B cell (primary cell): ENCODE measurements around the gene MICU2. TPM values are rescaled to one million over a fixed set of nuclear protein-coding genes. Genes with fewer than 3 reads are reported as not detected.

Experiments used
- ATAC-seq: fragments of 200-7000 bp; cut with Tn5 transposase; one replicate; pipeline ENCODE4 v1.10.0; 2021; ENCODE audit warnings: low read depth, mild to moderate bottlenecking, moderate number of reproducible peaks, moderate library complexity
- CTCF ChIA-PET: fragments of 350-600 bp; sonication (Branson Sonifier 250); formaldehyde crosslinking; loops from one replicate; lab custom pipeline; 2021; ENCODE audit warnings: antibody characterized with exemption, inconsistent platforms; lab: Charles Lee
- POLR2A ChIA-PET: fragments of 350-600 bp; sonication (Branson Sonifier 250); formaldehyde crosslinking; loops from one replicate; lab custom pipeline; 2021; ENCODE audit warnings: antibody characterized with exemption; lab: Charles Lee
- DNase-seq: peaks from one replicate; pipeline ENCODE4 v3.0.0; 2013
- H2AFZ ChIP-seq: 2 replicates; pipeline ENCODE4 v1.6.1; 2012; ENCODE audit warnings: mild to moderate bottlenecking, low read depth, low read length; ENCODE audit not compliant: insufficient read depth, poor library complexity, severe bottlenecking
- H3K27ac ChIP-seq, 2 donors: 1 replicate in 1 of 2; 2 replicates in 1 of 2; pipeline ENCODE4 v1.5.1; 2012 to 2013; ENCODE audit warnings: low read length in 2 of 2, mild to moderate bottlenecking in 2 of 2, moderate library complexity in 1 of 2
- H3K27me3 ChIP-seq, 4 experiments: fragments of 200-600 bp in 1 of 4; sonication (generic) in 1 of 4; replicated peaks in 1 of 4; 1 replicate in 2 of 4; 2 replicates in 2 of 4; pipeline versions ENCODE4 v1.6.1 to v1.7.0; 2013 to 2016; ENCODE audit warnings: low read length in 3 of 4, mild to moderate bottlenecking in 2 of 4, mixed read lengths in 1 of 4, moderate library complexity in 1 of 4; ENCODE audit not compliant: insufficient read depth in 4 of 4, control insufficient read depth in 3 of 4; ENCODE audit errors: control extremely low read depth in 1 of 4
- H3K36me3 ChIP-seq, 2 experiments: replicated peaks in 1 of 2; 1 replicate in 1 of 2; 2 replicates in 1 of 2; pipeline versions ENCODE4 v1.6.1 to v1.7.1; 2013; ENCODE audit warnings: low read length in 1 of 2; ENCODE audit not compliant: insufficient read depth in 2 of 2, control insufficient read depth in 1 of 2; ENCODE audit errors: control extremely low read depth in 1 of 2, extremely low read depth in 1 of 2
- H3K4me1 ChIP-seq, 2 donors: fragments of 200-600 bp in 1 of 2; sonication (generic) in 1 of 2; 1 replicate in 1 of 2; 2 replicates in 1 of 2; pipeline versions ENCODE4 v1.5.1 to v1.6.1; 2013 to 2017; ENCODE audit warnings: low read length in 2 of 2; ENCODE audit not compliant: control insufficient read depth in 2 of 2, insufficient read depth in 2 of 2
- H3K4me2 ChIP-seq: replicated peaks from 2 replicates; pipeline ENCODE3; 2012; ENCODE audit warnings: mild to moderate bottlenecking, low read depth, low read length; ENCODE audit not compliant: poor library complexity, severe bottlenecking
- H3K4me3 ChIP-seq, 5 experiments: fragments of 200-600 bp in 1 of 5; sonication (generic) in 1 of 5; 1 replicate in 3 of 5; 2 replicates in 2 of 5; pipeline versions ENCODE4 v1.5.1 to v1.7.0; 2011 to 2016; ENCODE audit warnings: low read length in 4 of 5, mild to moderate bottlenecking in 4 of 5, low read depth in 2 of 5, control low read depth in 1 of 5, moderate library complexity in 1 of 5; ENCODE audit not compliant: insufficient read depth in 1 of 5; ENCODE audit errors: control extremely low read depth in 1 of 5, extremely low read depth in 1 of 5
- H3K79me2 ChIP-seq: fragments of 200-600 bp; sonication (generic); one replicate; pipeline ENCODE4 v1.6.0; 2016; ENCODE audit warnings: low read length; ENCODE audit not compliant: control insufficient read depth, insufficient read depth
- H3K9ac ChIP-seq: fragments of 200-600 bp; sonication (generic); 2 replicates; pipeline ENCODE4 v1.6.1; 2017; ENCODE audit warnings: mild to moderate bottlenecking, low read length, moderate library complexity
- H3K9me3 ChIP-seq, 3 donors: one replicate each; pipeline versions ENCODE4 v1.6.1 to v1.7.1; 2013; ENCODE audit warnings: low read length in 2 of 3; ENCODE audit not compliant: control insufficient read depth in 2 of 3, insufficient read depth in 1 of 3; ENCODE audit errors: control extremely low read depth in 1 of 3
- H4K20me1 ChIP-seq: 2 replicates; pipeline ENCODE4 v1.6.0; 2012; ENCODE audit warnings: mild to moderate bottlenecking, low read length; ENCODE audit not compliant: insufficient read depth, control insufficient read depth, poor library complexity, severe bottlenecking
- H3K27ac Mint-ChIP-seq: one replicate; pipeline ENCODE4 v1.8.0; 2021; ENCODE audit warnings: mixed read lengths
- H3K27me3 Mint-ChIP-seq: one replicate; pipeline ENCODE4 v1.8.0; 2021; ENCODE audit warnings: mixed read lengths
- H3K4me1 Mint-ChIP-seq: one replicate; pipeline ENCODE4 v1.8.0; 2021; ENCODE audit warnings: mixed read lengths
- H3K4me3 Mint-ChIP-seq: one replicate; pipeline ENCODE4 v1.8.0; 2021; ENCODE audit warnings: mixed read lengths
- H3K9me3 Mint-ChIP-seq: one replicate; pipeline ENCODE4 v1.8.0; 2022; ENCODE audit warnings: mixed read lengths; ENCODE audit not compliant: insufficient read depth
- EZH2 ChIP-seq: IDR thresholded peaks from 2 replicates; pipeline ENCODE4 v1.6.1; 2012; ENCODE audit warnings: borderline replicate concordance, low read depth, mild to moderate bottlenecking, moderate library complexity, low read length; ENCODE audit not compliant: insufficient read depth, poor library complexity, severe bottlenecking
- WGBS: methylation state at CpG from one replicate; pipeline ENCODE4 v1.1.5; 2013; ENCODE audit warnings: missing lambda C conversion rate; ENCODE audit not compliant: insufficient coverage; 5-methylcytosine and 5-hydroxymethylcytosine counted together
- intact Hi-C: fragments of 100-400 bp; cut with micrococcal nuclease; formaldehyde crosslinking; loops from one replicate; pipeline ENCODE4 v1.10.0; 2022
- polyA plus RNA-seq: library from polyadenylated mRNA; depleted of rRNA; stranded (reverse); fragments of >200 nt; gene quantifications from 2 replicates; pipeline ENCODE4 v1.2.3, GENCODE V29; 2012
- total RNA-seq, 2 donors: library from RNA; stranded (reverse); fragments of 120-200 nt in 1 of 2; gene quantifications; 1 replicate in 1 of 2; 2 replicates in 1 of 2; pipeline versions ENCODE4 v1.2.3 to v1.2.4, GENCODE V29; 2013 to 2022
- TF ChIP-seq, protein P1 (sequence below): fragments of 200-600 bp; IDR thresholded peaks from one replicate; pipeline ENCODE4 v1.8.0; 2022; ENCODE audit warnings: antibody characterized with exemption, mild to moderate bottlenecking

The MICU2 gene
- total and polyA plus RNA-seq, 2 donors (not counting 1 experiment from before 2014, with no cell fraction given), result 52.2 to 56.7 TPM

DNA sequence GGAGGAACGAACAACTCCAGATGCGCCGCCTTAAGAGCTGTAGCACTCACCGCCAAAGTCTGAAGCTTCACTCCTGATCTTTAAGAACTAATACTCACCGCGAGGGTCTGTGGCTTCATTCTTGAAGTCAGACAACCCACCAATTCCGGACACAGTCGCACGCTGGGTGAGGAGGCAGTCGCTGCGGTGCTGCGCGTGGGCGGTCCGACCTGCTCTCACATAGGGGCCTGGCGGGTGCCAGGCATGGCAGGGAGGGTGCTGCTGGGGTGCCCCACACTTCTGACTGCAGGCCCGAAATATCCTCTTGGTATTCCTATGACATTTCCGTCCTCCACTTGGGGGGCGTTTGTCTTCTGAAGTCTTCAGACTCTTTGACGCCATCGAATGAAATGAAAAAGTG, 7.4 kb upstream of the MICU2 start:
- no peak for ATAC-seq
- CTCF ChIA-PET, result no interaction called here

DNA sequence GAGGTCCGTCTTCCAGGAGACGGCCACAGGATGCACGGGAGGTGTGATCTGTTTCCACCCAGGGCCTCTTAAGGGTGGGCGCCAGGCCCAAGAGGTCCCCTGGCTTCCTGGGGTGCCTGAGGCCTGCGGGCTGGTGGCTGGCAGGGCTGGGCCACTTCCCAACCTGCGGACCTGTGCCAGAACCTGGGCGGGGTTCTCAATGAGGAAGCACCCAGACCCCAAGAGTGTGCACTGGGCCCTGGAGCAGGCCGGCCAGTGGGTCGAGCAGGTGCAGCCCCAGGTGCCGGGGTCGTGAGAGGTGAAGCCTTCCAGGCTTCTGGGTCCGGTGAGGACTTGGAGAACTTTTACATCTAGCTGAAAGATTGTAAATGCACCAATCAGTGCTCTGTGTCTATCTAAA, 6.7 kb upstream of the MICU2 start:
- Mint-ChIP-seq H3K9me3 (no peaks in the 10 kb centered on the region), H3K4me3 (no peak overlapping the region), H3K4me1 (no peaks in the 10 kb centered on the region), H3K27me3 (peaks cover 47% of the 10 kb centered on the region), H3K27ac (no peak overlapping the region)
- H3K4me3 ChIP-seq, result no peak overlapping the region
- no peaks in the 10 kb centered on the region for H3K79me2 ChIP-seq
- CTCF ChIA-PET, result no interaction called here
- ATAC-seq (no peak), DNase-seq (no peak)
- peaks cover 0 to 12% (median 7%) of the 10 kb centered on the region in 4 experiments for H3K27me3 ChIP-seq
- intact Hi-C loops, result no loop called here
- POLR2A ChIA-PET, result no interaction called here
- no peak overlapping the region for H3K27ac ChIP-seq
- H3K36me3 ChIP-seq, result no peaks in the 10 kb centered on the region
- 93% methylated on average over 12 of the region's 12 CpGs for WGBS
- H2AFZ ChIP-seq, result no peak overlapping the region
- H3K9ac ChIP-seq, result no peak overlapping the region
- TF ChIP-seq, protein P1, sequence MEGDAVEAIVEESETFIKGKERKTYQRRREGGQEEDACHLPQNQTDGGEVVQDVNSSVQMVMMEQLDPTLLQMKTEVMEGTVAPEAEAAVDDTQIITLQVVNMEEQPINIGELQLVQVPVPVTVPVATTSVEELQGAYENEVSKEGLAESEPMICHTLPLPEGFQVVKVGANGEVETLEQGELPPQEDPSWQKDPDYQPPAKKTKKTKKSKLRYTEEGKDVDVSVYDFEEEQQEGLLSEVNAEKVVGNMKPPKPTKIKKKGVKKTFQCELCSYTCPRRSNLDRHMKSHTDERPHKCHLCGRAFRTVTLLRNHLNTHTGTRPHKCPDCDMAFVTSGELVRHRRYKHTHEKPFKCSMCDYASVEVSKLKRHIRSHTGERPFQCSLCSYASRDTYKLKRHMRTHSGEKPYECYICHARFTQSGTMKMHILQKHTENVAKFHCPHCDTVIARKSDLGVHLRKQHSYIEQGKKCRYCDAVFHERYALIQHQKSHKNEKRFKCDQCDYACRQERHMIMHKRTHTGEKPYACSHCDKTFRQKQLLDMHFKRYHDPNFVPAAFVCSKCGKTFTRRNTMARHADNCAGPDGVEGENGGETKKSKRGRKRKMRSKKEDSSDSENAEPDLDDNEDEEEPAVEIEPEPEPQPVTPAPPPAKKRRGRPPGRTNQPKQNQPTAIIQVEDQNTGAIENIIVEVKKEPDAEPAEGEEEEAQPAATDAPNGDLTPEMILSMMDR, result no peak
- TF ChIP-seq EZH2, result no peak
- H3K4me2 ChIP-seq, result no peak overlapping the region
- peaks cover 0 to 15% (median 1%) of the 10 kb centered on the region in 3 donors for H3K9me3 ChIP-seq
- no peaks in the 10 kb centered on the region for H4K20me1 ChIP-seq
- H3K4me1 ChIP-seq, result no peaks in the 10 kb centered on the region

More for the DNA sequence above, 7.4 kb upstream of the MICU2 start:
- H3K9me3 Mint-ChIP-seq, result no peaks in the 10 kb centered on the region
- H3K9ac ChIP-seq, result no peak overlapping the region
- POLR2A ChIA-PET, result no interaction called here
- no peaks in the 10 kb centered on the region for H3K36me3 ChIP-seq
- no peak overlapping the region for H3K27ac ChIP-seq
- TF ChIP-seq EZH2, result no peak
- TF ChIP-seq, protein P1, result no peak
- no peak for DNase-seq
- peaks cover under 1% of the 10 kb centered on the region in 2 donors for H3K4me1 ChIP-seq
- peaks cover 0 to 11% (median 7%) of the 10 kb centered on the region in 4 experiments for H3K27me3 ChIP-seq
- H4K20me1 ChIP-seq, result no peaks in the 10 kb centered on the region
- no peak overlapping the region for H3K27ac Mint-ChIP-seq
- H3K4me3 Mint-ChIP-seq, result no peak overlapping the region
- no peak overlapping the region for H3K4me2 ChIP-seq
- peaks cover 0 to 15% (median 1%) of the 10 kb centered on the region in 3 donors for H3K9me3 ChIP-seq
- H3K79me2 ChIP-seq, result no peaks in the 10 kb centered on the region
- no peak overlapping the region for H3K4me3 ChIP-seq
- WGBS, result 96% methylated on average over 18 of the region's 21 CpGs
- intact Hi-C loops, result no loop called here
- no peak overlapping the region for H2AFZ ChIP-seq
- H3K4me1 Mint-ChIP-seq, result no peaks in the 10 kb centered on the region
- H3K27me3 Mint-ChIP-seq, result peaks cover 46% of the 10 kb centered on the region
